B cell (primary cell): Measurements from ENCODE around the gene PIGA.

Source experiments
- EZH2 ChIP-seq: IDR thresholded peaks from 2 replicates; pipeline ENCODE4 v1.6.1; 2012; ENCODE audit warnings: borderline replicate concordance, low read depth, mild to moderate bottlenecking, moderate library complexity, low read length; ENCODE audit not compliant: insufficient read depth, poor library complexity, severe bottlenecking
- TF ChIP-seq, protein P1 (sequence below): fragments of 200-600 bp; IDR thresholded peaks from one replicate; pipeline ENCODE4 v1.8.0; 2022; ENCODE audit warnings: antibody characterized with exemption, mild to moderate bottlenecking

DNA sequence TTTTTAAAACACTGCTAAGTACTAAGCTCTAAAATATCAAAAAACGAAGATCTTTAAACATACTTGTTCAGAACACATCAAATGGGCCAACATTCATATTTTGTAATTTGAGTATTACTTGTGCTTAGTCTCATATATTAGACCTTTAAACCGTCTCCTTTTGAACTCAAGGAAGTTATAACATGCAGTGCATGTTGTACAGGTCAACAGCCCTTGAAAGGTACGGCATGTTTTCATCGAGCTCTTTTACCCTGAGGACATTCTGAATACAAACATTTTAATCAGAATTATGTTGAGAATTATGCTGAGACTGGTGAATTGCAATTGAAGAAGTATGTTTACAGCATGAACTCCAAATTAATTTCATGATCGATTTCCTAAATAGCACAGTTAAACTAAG, 12.9 kb downstream of the PIGA start:
- TF ChIP-seq, protein P1, sequence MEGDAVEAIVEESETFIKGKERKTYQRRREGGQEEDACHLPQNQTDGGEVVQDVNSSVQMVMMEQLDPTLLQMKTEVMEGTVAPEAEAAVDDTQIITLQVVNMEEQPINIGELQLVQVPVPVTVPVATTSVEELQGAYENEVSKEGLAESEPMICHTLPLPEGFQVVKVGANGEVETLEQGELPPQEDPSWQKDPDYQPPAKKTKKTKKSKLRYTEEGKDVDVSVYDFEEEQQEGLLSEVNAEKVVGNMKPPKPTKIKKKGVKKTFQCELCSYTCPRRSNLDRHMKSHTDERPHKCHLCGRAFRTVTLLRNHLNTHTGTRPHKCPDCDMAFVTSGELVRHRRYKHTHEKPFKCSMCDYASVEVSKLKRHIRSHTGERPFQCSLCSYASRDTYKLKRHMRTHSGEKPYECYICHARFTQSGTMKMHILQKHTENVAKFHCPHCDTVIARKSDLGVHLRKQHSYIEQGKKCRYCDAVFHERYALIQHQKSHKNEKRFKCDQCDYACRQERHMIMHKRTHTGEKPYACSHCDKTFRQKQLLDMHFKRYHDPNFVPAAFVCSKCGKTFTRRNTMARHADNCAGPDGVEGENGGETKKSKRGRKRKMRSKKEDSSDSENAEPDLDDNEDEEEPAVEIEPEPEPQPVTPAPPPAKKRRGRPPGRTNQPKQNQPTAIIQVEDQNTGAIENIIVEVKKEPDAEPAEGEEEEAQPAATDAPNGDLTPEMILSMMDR: no peak
- TF ChIP-seq EZH2: no peak
